ENCODE data around the gene AP2M1. TPM values are rescaled to one million over a fixed set of nuclear protein-coding genes. Genes with fewer than 3 reads are reported as not detected.

AP2M1 gene
- polyA plus RNA-seq, 2 of the 4 experiments (the other 2 are of a cell fraction), result 274 to 298 TPM

DNA sequence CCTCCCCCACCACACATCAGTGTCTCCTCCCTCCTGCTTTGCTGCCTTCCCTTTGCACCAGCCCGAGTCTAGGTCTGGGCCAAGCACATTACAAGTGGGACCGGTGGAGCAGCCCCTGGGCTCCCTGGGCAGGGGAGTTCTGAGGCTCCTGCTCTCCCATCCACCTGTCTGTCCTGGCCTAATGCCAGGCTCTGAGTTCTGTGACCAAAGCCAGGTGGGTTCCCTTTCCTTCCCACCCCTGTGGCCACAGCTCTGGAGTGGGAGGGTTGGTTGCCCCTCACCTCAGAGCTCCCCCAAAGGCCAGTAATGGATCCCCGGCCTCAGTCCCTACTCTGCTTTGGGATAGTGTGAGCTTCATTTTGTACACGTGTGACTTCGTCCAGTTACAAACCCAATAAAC is 9.0 kb downstream of the AP2M1 start:
- H3K4me2 ChIP-seq, result no peak overlapping the region
- WGBS (ENCODE audit: missing lambda C conversion rate), result 83% methylated on average over 2 of the region's 5 CpGs
- H3K4me1 ChIP-seq, result peaks cover 12% of the 10 kb centered on the region; the same call in 2 of the 3 replicates
- no peak for FAIRE-seq
- H3K27ac ChIP-seq, result no peak overlapping the region
- DNase-seq (ENCODE audit: low read depth in 1 of 2, low spot score in 1 of 2), result no peak
- ChIA-PET CTCF (interaction anchor here (0.7 to 1.7 kb wide), 5 partner anchors 31 to 204 kb away, joined by 3 to 6 read pairs (median 4); partner anchors contain the start of gene EEF1AKMT4), POLR2A (no interaction called here)
- TF ChIP-seq KDM5A (IDR thresholded peaks at IDR 0.05) (no peak), MAZ (IDR thresholded peaks at IDR 0.05; ENCODE audit: borderline replicate concordance, low read depth, low read length) (no peak), HOXB5 (CRISPR knock-in tag; IDR thresholded peaks at IDR 0.05) (no peak), HOXB13 (CRISPR knock-in tag; IDR thresholded peaks at IDR 0.05; ENCODE audit: low read depth) (no peak), CHD2 (IDR thresholded peaks at IDR 0.05; ENCODE audit: low read length, partially characterized antibody) (no peak), PBX3 (IDR thresholded peaks at IDR 0.05) (no peak), JUNB (IDR thresholded peaks at IDR 0.05) (no peak), ZC3H11A (IDR thresholded peaks at IDR 0.05) (no peak)
- no peak overlapping the region for H3K4me3 ChIP-seq
- no peak for ATAC-seq
- H3K9me3 ChIP-seq, result no peaks in the 10 kb centered on the region

GRCh38 chr3:184184546-184185230 is 10.0 kb downstream of the AP2M1 start:
- Histone ChIP-seq H3K4me1 (peaks cover 12% of the 10 kb centered on the region; the same call in 2 of the 3 replicates), H3K9me3 (no peaks in the 10 kb centered on the region), H3K4me2 (peak overlapping the region; percentile 86), H3K27ac (peak overlapping the region; percentile 86 to 96; a peak in 5 of 6 replicates), H3K4me3 (no peak overlapping the region)
- TF ChIP-seq CBX2 (IDR thresholded peaks at IDR 0.05; ENCODE audit: borderline replicate concordance, low read depth), result no peak
- no peak for TF ChIP-seq HOXA7 (CRISPR knock-in tag; IDR thresholded peaks at IDR 0.05)
- TF ChIP-seq NPAS2 (CRISPR knock-in tag; IDR thresholded peaks at IDR 0.05; ENCODE audit: borderline replicate concordance), result no peak
- no peak for TF ChIP-seq MAZ (IDR thresholded peaks at IDR 0.05; ENCODE audit: borderline replicate concordance, low read depth, low read length)
- TF ChIP-seq NR3C1 (IDR thresholded peaks at IDR 0.05), result no peak
- TF ChIP-seq MYC (IDR thresholded peaks at IDR 0.05; ENCODE audit: borderline replicate concordance, low read length), result no peak
- no peak for TF ChIP-seq GATA3 (IDR thresholded peaks at IDR 0.05; ENCODE audit: borderline replicate concordance)
- no peak for TF ChIP-seq EHMT2 (IDR thresholded peaks at IDR 0.05; ENCODE audit: low read depth)
- TF ChIP-seq ZC3H11A (IDR thresholded peaks at IDR 0.05), result no peak
- TF ChIP-seq CBX8 (IDR thresholded peaks at IDR 0.05), result no peak
- TF ChIP-seq JUN (IDR thresholded peaks at IDR 0.05), result no peak
- no peak for TF ChIP-seq CHD2 (IDR thresholded peaks at IDR 0.05; ENCODE audit: low read length, partially characterized antibody)
- TF ChIP-seq USF2 (IDR thresholded peaks at IDR 0.05), result no peak
- TF ChIP-seq, protein P1, sequence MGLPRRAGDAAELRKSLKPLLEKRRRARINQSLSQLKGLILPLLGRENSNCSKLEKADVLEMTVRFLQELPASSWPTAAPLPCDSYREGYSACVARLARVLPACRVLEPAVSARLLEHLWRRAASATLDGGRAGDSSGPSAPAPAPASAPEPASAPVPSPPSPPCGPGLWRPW (IDR thresholded peaks at IDR 0.05), result no peak
- TF ChIP-seq, protein P2, sequence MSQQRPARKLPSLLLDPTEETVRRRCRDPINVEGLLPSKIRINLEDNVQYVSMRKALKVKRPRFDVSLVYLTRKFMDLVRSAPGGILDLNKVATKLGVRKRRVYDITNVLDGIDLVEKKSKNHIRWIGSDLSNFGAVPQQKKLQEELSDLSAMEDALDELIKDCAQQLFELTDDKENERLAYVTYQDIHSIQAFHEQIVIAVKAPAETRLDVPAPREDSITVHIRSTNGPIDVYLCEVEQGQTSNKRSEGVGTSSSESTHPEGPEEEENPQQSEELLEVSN (IDR thresholded peaks at IDR 0.05; ENCODE audit: borderline replicate concordance, low read depth), result no peak
- no peak for TF ChIP-seq PHF8 (IDR thresholded peaks at IDR 0.05; ENCODE audit: borderline replicate concordance, low read depth)
- no peak for TF ChIP-seq RNF2 (IDR thresholded peaks at IDR 0.05; ENCODE audit: borderline replicate concordance, low read depth)
- TF ChIP-seq MAX (IDR thresholded peaks at IDR 0.05), result no peak
- no peak for TF ChIP-seq CEBPB (IDR thresholded peaks at IDR 0.05)
- WGBS (ENCODE audit: missing lambda C conversion rate), result 95% methylated on average over 18 of the region's 18 CpGs
- FAIRE-seq, result no peak
- no peak for DNase-seq (ENCODE audit: low read depth in 1 of 2, low spot score in 1 of 2)
- ATAC-seq, result no peak
- ChIA-PET CTCF (interaction anchor here (0.7 to 1.7 kb wide), 5 partner anchors 8 to 205 kb away, joined by 3 to 6 read pairs (median 4); partner anchors contain the start of gene EEF1AKMT4), POLR2A (interaction anchor here (0.5 to 1.2 kb wide), 3 partner anchors 8 to 169 kb away, joined by 3 to 14 read pairs (median 4); partner anchors contain the start of gene DVL3)
